Stimulated activated naive CD8-positive, alpha-beta T cell treated with anti-CD3 and anti-CD28 coated beads, Interleukin-15, Interleukin-2, amounts not matched to agents 100 U/mL and 50 U/mL, for 24 hours (primary cell): ENCODE results near the gene POTEB3.
"Not testable (repeated sequence)": the region's sequence is repeated elsewhere in the genome, so short reads cannot be mapped to it uniquely, and the experiment has no call there.

Source experiments
- ATAC-seq: fragments of 150-1000 bp; cut with Tn5 transposase; one replicate; pipeline ENCODE4 v1.10.0; 2021
- DNase-seq: peaks from one replicate; pipeline ENCODE4 v3.0.0; 2021

POTEB3 gene

GRCh38 chr15:21440399-21440798 is at the start of gene POTEB3:
Gene POTEB3, minus strand, starts transcription at chr15:21440499. Its CDS starts 488 bp downstream, at chr15:21440011.
- DNase-seq, ATAC-seq: not testable (repeated sequence)

GRCh38 chr15:21453683-21454082 is 13.4 kb upstream of the POTEB3 start:
- ATAC-seq, DNase-seq: not testable (repeated sequence)

- not testable (repeated sequence) for ATAC-seq, DNase-seq
These were observed 11.7 kb upstream of the POTEB3 start for GRCh38 chr15:21451920-21452563.

GRCh38 chr15:21451487-21451886 is 11.2 kb upstream of the POTEB3 start:
- ATAC-seq, DNase-seq: not testable (repeated sequence)

- ATAC-seq, result not testable (repeated sequence)
These were observed 32.9 kb downstream of the POTEB3 start for GRCh38 chr15:21407366-21407765.

GRCh38 chr15:21401531-21401930 is 38.8 kb downstream of the POTEB3 start:
- DNase-seq, ATAC-seq: not testable (repeated sequence)

More at GRCh38 chr15:21407366-21407765, 32.9 kb downstream of the POTEB3 start:
- DNase-seq, result not testable (repeated sequence)

- not testable (repeated sequence) for ATAC-seq, DNase-seq
These were observed 41.2 kb downstream of the POTEB3 start for GRCh38 chr15:21399111-21399510.

GRCh38 chr15:21398511-21398910 is 41.8 kb downstream of the POTEB3 start:
- not testable (repeated sequence) for ATAC-seq, DNase-seq

GRCh38 chr15:21397656-21398055 is 42.6 kb downstream of the POTEB3 start:
- not testable (repeated sequence) for ATAC-seq

GRCh38 chr15:21397186-21397585 is 43.1 kb downstream of the POTEB3 start:
- ATAC-seq, DNase-seq: not testable (repeated sequence)

More at GRCh38 chr15:21397656-21398055, 42.6 kb downstream of the POTEB3 start:
- not testable (repeated sequence) for DNase-seq

- not testable (repeated sequence) for ATAC-seq, DNase-seq
These were observed 54.3 kb downstream of the POTEB3 start for GRCh38 chr15:21385961-21386360.

GRCh38 chr15:21383866-21384485 is 56.3 kb downstream of the POTEB3 start:
- not testable (repeated sequence) for DNase-seq, ATAC-seq

- not testable (repeated sequence) for ATAC-seq
These were observed 66.6 kb downstream of the POTEB3 start for GRCh38 chr15:21373682-21374081.

GRCh38 chr15:21369177-21369576 is 71.1 kb downstream of the POTEB3 start:
- not testable (repeated sequence) for DNase-seq, ATAC-seq

More at GRCh38 chr15:21373682-21374081, 66.6 kb downstream of the POTEB3 start:
- not testable (repeated sequence) for DNase-seq

- not testable (repeated sequence) for ATAC-seq, DNase-seq
These were observed 71.7 kb downstream of the POTEB3 start for GRCh38 chr15:21368625-21369024.
